ENCODE data around the gene PSMA7. TPM values are rescaled to one million over a fixed set of nuclear protein-coding genes. Genes with fewer than 3 reads are reported as not detected.

Gene PSMA7
- polyA plus RNA-seq, 5 donors = 140 to 204 (median 158) TPM

DNA sequence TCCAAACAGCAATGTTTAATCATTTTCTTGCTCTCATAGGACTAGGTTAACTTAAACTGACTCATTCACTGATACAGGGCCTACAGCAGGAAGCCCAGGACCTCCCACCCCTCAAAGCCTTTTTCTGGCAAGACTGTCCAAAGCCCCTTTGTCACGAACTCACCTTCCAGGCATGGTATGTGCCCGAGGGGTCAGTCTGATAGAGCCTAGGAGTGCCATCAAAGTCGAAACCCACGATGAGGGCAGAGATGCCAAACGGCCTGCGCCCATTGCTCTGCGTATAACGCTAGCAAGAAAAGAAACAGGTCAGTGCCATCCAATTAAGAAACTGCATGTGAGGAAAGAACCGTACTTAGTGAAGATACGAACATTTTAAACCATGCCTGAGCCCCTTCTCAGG is 4.3 kb downstream of the PSMA7 start:
- DNase-seq = no peak

DNA sequence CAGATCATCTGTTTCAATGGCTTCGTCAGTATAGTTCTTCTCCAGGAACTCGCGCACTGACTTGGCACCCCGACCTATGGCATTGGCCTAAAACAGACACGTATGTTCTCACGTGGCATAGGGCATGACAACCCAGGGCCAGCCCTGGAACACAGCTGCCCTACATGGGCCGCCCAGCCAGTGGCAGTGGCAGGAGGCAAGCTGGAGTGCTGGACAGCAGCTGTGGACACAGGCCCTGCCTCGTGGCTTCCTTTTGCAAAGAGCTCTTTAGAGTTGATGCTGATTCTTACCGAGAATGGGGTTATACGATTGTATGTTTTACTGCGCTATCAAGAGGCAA is 5.0 kb downstream of the PSMA7 start:
- no peak for DNase-seq

DNA sequence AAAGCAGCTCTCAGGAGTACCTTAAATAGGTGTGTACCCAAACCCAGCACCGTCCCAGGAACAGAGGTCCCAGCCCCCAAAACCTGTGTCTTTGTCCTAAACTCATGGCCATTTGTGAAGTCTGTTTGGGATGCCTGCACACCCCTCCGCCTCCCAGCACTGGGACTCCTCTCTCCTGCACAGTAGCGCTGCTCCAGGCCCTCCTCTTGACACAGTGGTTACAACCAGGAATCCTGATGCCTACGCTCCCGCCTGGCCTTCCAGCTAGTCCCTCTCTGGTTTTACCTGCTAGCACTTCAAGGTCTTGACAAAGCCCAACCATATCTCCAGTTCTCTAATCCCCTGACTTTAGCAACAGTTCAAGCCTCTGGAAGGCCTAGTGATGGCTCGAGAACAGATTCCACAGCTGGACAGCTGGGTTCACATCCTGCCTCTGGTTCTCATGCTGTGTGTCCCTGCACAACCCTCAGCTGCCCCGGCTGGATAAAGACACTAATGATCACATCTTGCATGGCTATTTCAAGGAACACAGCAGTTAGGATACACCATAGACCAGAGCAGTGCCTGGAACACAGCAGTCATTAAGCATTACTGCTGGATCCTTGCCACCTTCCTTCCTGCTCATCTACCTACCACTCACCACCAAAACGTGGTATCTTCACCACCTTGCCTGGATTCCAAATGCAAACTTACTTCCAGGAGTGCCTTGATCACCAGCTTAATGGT is 5.6 kb downstream of the PSMA7 start:
- no peak for DNase-seq

DNA sequence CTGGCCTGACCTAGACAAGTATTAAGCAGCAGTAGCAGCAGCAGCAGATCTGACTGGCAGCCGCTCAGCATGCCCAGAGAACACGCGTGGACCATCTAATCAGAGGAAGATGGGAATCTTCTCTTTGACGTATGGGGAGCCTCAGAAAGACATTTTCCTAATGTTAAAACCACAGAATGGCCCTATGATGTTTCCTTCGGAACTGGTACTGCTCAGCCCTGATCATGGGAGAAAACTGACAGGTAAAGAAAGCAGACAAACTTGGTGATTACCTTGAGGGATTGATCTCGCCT is 6.2 kb downstream of the PSMA7 start:
- DNase-seq = no peak

DNA sequence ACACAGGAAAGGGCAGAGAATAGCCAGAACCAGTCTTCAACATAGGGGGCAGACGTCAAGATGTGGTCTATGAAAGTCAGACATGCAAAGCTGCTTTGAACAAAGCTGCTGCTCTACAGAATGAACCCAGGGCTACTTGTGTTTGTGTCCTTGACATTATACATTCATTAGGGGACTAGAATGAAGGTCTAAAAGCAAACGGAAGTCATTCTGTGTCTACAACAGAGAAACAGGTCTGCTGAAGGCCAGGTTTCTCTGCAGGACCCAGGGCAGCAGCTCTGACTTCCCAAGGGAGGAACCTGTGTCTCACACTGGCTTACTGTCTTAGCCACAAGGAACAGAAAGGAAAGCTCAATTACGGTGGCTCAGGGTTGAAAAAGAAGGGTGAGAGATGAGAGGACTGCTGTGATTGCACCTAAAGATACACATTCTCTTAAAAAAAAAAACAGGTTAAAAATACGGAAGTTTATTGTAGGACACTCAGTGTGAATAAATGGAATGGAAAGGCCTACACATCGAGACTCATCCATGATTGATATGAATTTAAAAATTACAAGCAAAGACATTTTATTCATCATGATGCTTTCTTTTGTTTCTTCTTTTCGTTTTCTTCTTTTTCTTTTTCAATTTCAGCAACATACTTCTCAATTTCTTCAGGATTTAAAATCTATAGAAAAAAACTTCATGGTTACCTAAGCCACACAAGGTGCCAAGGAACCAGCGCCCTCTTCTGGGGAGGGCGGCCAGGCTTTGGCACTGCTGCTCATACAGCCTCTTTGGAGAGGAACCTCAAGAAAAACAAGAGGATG is 6.7 kb downstream of the PSMA7 start:
- DNase-seq = no peak

DNA sequence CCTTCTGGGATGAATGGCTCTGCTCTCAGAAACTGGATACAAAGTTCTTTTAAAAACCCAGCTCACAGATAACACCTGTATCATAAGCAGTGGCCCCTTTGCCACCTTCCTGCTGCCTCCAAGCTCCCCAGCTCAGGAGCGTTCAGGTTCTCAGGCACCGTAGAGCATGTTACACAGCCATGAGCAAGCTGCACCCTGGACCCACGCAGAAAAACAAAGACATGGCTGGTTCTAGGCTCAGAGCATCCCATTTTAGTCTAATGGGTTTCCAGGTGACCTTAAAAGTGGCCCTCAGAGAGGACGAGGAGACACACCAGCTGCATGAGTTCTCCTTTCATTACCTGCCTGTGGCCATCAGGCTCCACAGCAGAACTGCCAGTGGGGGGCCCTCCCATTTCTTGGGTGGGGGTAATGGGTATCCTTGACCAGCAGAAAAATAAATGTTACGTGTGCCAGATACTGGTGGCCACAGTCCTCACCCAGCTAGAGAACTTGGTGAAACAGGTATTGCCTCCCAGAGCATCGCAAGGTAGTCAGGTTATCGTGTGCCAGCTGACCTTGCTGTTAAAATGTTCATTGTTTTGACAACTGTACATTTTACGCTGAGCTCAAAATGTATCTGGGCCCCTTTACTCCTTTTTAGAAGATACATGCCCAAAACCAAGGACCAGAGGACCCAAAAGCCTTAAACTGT is 7.5 kb downstream of the PSMA7 start:
- no peak for DNase-seq

DNA sequence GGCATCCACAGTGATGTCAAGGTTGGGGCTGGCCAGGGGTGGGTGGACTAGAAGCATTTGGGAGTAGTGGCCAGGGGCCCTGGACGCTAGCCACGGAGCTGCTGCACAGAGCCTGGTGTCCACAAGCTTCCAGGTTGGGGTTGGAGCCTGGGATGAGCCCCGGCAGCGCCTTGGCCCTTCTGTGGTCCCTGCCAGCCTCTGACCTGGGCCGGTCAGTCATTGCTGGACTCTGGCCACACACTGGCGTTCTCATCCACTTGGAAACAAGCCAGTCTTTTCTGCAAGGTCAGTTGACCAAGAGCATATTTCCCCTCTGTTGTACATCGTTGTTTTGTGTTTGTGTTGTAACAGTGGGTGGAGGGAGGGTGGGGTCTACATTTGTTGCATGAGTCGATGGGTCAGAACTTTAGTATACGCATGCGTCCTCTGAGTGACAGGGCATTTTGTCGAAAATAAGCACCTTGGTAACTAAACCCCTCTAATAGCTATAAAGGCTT is 8.4 kb downstream of the PSMA7 start:
- DNase-seq = no peak

DNA sequence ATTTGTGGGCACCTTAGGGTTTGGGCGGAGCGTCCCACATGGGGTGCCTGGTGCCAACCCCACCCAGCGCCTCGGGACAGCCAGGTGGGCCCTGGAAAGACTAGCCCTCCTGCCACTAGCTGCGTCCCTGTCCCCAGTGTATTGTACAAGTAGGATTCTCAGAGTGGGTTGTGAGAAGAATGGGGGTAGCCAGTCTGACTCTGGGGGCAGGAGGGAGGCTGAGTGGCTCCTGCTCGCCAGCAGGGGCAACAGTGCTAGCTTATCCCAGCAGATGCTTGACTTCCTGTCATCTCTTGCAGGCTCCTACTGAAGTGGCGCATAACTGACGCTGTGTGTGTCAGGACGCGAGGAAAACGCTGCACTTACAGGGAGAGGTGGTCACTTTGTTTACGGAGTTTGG is 9.3 kb downstream of the PSMA7 start:
- no peak for DNase-seq

DNA sequence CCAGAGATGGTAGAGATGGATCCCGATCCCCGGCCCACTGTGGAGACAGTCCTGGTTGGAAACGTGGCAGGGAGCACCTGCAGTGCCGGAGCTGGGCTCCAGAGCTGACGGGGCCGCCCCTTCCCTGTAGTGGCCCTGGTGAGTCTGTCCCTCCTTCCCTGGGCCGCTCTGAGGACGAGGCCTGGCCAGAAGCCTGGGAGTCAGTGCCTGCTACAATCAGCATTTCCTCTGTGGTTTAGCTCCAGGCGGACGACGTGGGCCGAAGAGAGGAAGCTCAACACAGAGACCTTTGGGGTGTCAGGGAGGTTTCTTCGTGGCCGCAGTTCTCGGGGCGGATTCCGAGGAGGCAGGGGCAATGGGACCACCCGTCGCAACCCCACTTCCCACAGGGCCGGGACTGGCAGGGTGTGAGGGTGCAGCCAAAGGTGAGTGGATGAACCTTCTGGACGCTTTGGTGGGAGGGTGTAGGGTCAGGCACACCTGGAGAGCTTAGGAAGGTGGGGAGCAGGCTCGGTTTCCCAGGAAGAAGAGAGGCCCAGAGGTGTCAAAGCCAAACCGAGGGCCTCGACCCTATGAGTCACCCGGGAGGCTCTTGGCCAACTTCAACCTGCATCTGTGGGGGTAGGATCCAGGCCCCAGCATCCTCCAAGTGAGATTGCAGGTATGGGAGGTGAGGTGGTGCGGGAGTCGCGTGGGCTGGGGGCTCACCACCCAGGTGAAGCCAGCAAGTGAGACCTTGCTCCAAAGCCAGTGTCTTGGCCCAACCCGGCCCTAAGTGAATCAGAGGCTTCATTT is 9.9 kb downstream of the PSMA7 start:
- no peak for DNase-seq

DNA sequence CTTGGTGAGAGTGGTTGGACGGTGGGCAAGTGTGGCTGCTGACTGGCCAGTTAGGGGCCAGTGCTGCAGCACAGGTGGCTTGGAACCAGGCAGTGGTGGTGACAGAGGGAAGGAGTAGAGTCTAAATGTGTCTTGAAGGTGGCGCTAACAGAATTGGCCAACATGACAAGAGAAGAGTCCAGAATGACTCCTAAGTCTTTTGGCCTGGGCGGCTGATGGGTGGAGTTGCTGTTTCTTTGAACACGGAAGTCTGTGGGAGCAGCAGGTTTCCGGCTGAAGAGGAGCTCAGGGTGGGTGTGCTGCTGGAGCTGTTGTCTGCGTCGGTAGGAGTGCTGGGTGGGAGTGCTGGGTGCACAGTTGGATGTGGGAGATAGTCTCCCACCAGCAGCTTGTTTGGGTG is 10.8 kb downstream of the PSMA7 start:
- DNase-seq = no peak

DNA sequence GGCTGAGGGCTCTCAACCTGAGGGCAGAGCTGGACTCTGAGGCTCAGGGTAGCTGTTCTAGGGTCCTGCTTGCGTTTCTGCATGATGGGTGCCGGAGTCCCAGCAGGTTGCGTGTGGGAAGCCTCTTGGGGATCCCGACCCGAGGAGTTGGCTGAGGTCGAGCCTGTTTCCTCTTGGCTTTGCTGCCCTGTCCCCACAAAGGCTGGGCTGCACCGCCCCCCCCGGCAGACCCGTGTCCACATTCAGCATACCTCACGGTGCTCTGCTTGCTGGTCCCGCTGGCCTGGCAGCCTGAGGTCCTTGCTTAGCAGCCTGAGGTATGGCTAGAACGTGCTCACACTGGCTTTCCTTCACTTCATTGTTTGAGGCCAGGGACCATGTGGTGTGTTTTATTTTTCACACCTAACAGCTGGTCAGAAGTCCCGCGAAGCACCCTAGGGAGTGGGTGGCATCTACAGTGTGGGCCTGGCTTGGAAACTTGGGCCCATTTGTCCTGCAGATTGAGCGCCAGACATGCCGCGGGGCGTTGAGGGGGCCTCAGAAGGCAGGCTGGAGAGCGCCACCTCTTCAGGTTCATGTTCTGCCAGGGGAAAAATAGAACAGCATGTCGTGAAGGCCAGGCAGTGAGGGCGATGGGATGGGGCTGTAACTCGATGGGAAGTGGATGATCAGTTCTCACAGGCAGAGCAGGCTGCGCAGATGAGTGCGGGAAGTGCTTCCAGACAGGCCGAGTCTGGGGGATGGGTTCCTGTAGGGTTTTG is 11.5 kb downstream of the PSMA7 start:
- no peak for DNase-seq

DNA sequence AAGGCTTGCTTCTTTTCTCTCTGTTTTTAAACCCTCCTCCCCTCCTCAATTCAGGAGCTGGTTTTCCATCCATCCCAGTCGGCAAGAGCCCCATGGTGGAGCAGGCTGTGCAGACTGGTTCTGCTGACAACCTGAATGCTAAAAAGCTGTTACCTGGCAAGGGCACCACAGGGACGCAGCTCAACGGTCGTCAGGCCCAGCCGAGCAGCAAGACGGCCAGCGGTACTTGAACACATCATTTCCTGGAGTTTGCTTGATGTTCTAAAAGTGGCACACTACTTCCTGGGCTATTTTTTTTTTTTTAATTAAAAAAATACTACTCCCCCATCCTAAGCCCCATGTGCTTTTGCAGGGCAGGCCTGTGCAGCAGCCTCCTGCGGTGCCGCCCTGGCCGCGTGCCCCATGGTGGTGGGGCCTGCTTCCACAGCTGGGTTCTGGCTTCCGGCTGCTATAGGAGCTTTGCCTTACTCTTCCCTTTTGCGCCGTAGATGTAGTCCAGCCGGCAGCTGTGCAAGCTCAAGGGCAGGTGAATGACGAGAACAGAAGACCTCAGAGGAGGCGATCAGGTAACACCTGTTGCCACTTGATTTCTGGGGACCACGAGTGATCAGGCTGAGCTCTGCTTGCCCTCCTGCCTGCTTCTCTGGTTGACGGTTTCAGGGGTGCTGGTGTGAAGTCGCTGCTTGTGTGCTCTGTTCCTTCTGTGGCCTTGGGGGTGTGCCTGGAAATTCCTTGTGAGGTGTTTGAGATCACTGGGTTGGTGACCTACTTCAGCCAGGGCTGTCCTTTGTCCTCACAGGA is 13.3 kb downstream of the PSMA7 start:
- DNase-seq = no peak

DNA sequence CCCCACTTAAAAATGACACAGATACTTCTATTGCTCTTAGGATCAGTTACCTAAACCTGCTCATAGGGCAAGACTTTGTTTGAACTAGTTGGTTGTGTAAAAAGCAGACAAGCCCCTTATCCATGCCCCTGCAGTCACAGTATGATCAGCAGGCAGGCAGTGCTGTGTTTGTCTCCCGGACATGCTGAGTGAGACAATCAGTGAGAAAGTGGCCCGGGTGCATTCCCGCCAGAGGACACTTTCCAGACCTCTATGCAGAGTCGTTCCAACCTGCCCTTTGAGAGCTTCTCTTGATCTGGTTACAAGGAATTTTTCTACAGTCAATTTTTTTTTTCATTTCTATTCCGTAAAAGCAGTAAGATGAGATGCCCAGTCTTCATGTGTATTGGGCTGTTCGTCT is 14.7 kb downstream of the PSMA7 start:
- no peak for DNase-seq

DNA sequence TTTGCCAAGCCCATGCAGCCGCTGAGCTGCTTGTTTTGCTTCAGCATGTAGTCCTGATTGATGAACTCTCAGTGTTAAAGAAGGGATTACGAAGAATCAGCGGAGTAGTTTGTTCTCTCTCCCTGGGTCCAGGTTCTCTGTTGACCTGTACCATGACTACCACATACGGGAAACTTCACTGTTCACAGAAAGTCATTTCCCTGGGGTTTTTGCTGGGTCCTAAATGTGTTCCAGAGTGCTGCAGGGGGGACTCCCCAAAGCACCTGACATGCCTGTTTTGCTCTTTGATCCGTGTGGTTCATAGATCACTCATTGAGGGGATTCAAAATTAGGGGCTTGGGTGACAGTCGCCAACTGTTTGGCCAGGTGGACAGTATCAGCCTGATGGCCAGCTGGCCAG is 15.4 kb downstream of the PSMA7 start:
- DNase-seq = no peak

DNA sequence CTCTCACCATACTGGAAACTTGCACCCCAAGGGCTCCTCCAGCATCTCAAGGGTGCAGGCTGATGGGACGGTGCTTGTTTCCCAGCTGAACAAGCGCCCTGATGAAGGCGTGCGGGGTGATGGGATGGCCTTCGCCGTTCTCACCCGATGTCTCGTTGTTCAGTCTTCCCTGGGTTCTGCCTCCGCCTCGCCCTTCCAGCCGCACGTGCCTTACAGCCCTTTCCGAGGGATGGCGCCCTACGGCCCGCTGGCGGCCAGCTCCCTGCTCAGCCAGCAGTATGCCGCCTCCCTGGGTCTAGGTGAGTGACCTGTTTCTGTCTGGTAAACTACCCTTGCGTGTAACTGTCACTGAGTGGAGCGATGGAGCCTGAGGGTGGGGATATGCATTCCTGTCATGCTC is 17.1 kb downstream of the PSMA7 start:
- DNase-seq = no peak

DNA sequence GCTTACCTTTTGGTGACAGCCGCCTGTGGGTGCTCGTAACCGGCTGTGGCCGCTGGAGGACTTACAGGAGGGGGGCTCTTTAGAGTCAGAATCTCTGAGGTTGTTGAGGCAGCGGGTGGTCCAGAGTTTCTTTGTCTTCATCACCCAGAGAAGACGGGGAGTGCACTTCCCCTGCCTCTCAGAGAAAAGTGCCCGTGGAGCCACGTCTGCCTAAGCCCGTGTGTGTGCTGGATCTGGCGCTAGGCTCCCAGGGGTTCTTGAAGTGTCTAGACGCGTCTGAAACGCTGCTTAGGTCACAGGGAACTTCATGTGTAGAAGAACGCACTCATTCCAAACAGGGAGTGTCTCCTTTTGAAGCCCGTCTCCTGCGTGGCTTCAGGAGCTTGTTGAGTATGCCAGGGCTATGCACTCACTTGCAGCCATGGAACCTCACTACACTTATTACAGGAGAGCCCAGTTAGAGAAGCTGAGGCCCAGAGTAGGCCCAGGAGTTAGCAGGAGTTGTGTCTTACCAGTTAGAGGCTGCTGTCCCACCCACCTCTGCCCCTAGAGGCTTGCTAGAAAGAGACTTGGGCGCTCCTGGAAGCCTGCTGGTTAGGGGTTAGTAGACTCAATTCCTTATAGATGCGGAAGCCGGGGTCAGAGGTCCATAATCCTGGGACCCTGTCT is 19.6 kb downstream of the PSMA7 start:
- no peak for DNase-seq

DNA sequence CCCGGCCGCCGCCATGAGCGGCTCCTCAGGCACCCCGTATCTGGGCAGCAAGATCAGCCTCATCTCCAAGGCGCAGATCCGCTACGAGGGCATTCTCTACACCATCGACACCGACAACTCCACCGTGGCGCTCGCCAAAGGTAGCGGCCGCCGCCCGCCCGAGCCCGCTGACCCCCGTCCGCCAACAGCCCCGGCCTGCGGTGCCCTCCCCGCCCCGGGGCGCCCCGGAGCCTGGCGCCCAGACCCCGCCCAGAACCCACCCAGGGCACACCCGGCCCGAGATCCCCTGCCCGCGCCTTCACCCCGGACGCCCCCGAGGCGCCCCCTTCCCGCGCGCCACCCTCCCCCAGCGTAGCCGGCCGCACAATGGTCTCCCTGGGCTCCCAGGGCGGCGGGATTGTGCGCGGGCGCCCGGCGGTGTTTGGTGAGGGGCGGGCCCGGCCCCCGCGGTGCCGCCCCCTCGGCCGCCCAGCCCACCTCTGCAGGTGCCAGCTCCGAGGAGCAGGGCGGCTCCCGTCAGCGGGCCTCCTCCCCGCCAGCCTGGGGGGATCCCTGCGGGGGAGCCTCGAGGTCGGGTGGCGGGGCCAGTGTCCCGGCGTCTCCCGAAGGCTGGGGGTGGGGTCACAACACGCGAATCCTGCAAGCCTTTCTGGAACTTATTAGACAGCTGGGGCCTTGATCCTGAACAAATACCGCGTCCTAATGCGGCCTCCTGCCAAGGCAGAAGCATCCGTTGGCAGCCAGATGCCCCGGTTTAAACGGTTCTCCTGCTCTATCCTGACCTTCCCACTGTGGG is 20.3 kb downstream of the PSMA7 start:
- DNase-seq = no peak

DNA sequence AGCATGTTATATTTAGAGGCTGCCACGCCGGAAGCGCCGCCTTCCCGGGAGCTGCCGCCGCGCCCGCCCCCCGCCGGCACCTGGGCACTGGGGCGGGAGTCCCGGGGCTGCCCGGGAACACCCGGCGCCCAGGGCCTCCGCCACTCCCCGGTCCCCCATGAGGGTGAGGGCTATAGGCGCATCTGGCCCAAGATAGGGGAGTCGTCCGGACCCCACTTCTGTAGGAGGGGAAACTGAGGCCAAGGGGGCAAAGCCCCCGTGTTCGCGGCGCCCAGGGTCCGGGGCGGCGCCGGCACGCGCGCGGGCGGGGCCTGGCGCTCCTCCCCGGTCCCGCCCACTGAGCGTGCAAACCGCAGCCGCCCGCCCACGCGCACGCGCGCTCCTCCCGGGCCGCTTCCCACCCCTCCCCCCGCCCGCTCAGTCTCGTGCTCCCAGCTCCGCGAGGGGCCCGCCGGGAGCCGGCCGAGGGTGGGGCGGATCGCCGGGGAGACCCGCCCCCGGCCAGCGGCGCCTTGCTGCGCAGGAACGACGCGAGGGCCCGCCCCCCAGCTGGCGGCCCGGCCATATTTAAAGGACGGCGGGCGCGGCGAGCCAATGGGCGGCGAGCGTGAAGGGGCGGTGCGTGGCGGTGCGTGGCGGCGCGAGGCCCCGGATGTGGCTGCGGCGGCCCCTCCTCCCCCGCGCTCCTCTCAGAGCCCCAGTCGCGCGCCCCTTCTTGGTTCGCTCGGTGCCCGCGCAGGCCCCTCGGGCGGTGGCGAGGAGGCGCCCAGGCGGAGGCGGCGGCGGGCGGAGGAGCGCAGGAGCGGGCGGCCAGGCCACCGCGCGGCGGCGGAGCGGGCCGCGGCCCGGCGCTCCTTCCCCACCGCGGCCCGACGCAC is 21.2 kb downstream of the PSMA7 start, which contains the start of gene LSM14B:
TSS of gene LSM14B (plus strand) at position 700 of the 878 bp plus-strand sequence. CDS start 192 bp downstream, outside the sequence.
- peak; percentile 99 for DNase-seq

Data from right lung (tissue), 5 donors.